ENCODE measurements around the gene TNFSF10. TPM values are rescaled to one million over a fixed set of nuclear protein-coding genes. Genes with fewer than 3 reads are reported as not detected.

The TNFSF10 gene
- polyA plus RNA-seq, 1 of the 3 experiments (the other 2 are of a cell fraction): 0.10 TPM

DNA sequence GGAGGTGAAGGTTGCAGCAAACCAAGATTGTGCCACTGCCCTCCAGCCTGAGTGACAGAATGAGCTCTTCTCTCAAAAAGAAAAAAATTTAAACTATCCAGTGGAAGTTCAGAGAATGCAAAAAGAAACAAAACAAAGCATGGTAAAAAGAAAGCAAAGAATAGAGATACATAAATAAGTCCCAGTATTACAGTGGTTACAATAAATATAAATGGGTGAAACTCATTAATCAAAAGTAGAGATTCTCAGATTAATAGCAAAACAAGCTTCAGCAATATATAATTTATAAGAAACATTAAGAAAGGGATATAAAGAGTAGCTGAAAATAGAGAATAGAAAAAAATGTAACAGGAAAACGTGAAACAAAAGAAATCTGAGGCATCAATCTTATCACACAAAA, 51.3 kb downstream of the TNFSF10 start:
- ChIA-PET POLR2A (no interaction called here), CTCF (interaction anchor here (1.0 kb wide), 1 partner anchor 11 kb away, joined by 5 read pairs; no protein-coding TSS in a partner anchor)
- peaks cover 6% of the 10 kb centered on the region; the same call in 1 of the 2 replicates for H3K9me3 ChIP-seq
- TF ChIP-seq NRF1 (IDR thresholded peaks at IDR 0.05; ENCODE audit: low read depth, low read length) (no peak), FOXJ3 (CRISPR knock-in tag; IDR thresholded peaks at IDR 0.05) (no peak), FOSL2 (IDR thresholded peaks at IDR 0.05; ENCODE audit: borderline replicate concordance, low read depth) (no peak), GATA2 (CRISPR knock-in tag; IDR thresholded peaks at IDR 0.05) (no peak), RXRA (IDR thresholded peaks at IDR 0.05; ENCODE audit: borderline replicate concordance, low read depth) (no peak), TEAD4 (IDR thresholded peaks at IDR 0.05; ENCODE audit: borderline replicate concordance, insufficient read depth) (no peak), EZH2phosphoT487 (IDR thresholded peaks at IDR 0.05; ENCODE audit: borderline replicate concordance, low read depth) (no peak), YY1 (IDR thresholded peaks at IDR 0.05; ENCODE audit: low read depth) (no peak), NFIC (IDR thresholded peaks at IDR 0.05; ENCODE audit: borderline replicate concordance) (no peak)
- TF ChIP-seq, protein P1, sequence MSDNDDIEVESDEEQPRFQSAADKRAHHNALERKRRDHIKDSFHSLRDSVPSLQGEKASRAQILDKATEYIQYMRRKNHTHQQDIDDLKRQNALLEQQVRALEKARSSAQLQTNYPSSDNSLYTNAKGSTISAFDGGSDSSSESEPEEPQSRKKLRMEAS (IDR thresholded peaks at IDR 0.05; ENCODE audit: low read depth): no peak
- TF ChIP-seq, protein P2, sequence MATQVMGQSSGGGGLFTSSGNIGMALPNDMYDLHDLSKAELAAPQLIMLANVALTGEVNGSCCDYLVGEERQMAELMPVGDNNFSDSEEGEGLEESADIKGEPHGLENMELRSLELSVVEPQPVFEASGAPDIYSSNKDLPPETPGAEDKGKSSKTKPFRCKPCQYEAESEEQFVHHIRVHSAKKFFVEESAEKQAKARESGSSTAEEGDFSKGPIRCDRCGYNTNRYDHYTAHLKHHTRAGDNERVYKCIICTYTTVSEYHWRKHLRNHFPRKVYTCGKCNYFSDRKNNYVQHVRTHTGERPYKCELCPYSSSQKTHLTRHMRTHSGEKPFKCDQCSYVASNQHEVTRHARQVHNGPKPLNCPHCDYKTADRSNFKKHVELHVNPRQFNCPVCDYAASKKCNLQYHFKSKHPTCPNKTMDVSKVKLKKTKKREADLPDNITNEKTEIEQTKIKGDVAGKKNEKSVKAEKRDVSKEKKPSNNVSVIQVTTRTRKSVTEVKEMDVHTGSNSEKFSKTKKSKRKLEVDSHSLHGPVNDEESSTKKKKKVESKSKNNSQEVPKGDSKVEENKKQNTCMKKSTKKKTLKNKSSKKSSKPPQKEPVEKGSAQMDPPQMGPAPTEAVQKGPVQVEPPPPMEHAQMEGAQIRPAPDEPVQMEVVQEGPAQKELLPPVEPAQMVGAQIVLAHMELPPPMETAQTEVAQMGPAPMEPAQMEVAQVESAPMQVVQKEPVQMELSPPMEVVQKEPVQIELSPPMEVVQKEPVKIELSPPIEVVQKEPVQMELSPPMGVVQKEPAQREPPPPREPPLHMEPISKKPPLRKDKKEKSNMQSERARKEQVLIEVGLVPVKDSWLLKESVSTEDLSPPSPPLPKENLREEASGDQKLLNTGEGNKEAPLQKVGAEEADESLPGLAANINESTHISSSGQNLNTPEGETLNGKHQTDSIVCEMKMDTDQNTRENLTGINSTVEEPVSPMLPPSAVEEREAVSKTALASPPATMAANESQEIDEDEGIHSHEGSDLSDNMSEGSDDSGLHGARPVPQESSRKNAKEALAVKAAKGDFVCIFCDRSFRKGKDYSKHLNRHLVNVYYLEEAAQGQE (IDR thresholded peaks at IDR 0.05; ENCODE audit: low read depth, low read length): no peak
- H4K20me1 ChIP-seq (ENCODE audit: insufficient read depth): no peaks in the 10 kb centered on the region
- H3K9me2 ChIP-seq: no peaks in the 10 kb centered on the region
- no peak overlapping the region for H3K4me3 ChIP-seq (ENCODE audit: low read depth in 2 of 2, low read length in 1 of 2)
- no peak for DNase-seq
- H3K27me3 ChIP-seq (ENCODE audit: insufficient read depth): no peaks in the 10 kb centered on the region
- no peaks in the 10 kb centered on the region for H3K79me2 ChIP-seq (ENCODE audit: insufficient read depth)
- H3K4me2 ChIP-seq: no peak overlapping the region
- WGBS (ENCODE audit: low lambda C conversion rate): 18% methylated on average over 1 of the region's 1 CpG
- no peak overlapping the region for H3K27ac ChIP-seq (ENCODE audit: low read depth in 2 of 2, low read length in 1 of 2)
- H3F3A ChIP-seq (replicated peaks; ENCODE audit: insufficient read depth): no peaks in the 10 kb centered on the region
- no peaks in the 10 kb centered on the region for H3K36me3 ChIP-seq (replicated peaks in 1 of 2; ENCODE audit: control insufficient read depth in 1 of 2, insufficient read depth in 2 of 2, low read length in 1 of 2)
- H3K4me1 ChIP-seq (ENCODE audit: control insufficient read depth in 1 of 2, insufficient read depth in 2 of 2, low read depth in 1 of 2, low read length in 1 of 2): peaks cover 0 to 2% of the 10 kb centered on the region in 2 experiments; a peak in 1 of 4 replicates
- H2AFZ ChIP-seq (ENCODE audit: low read depth): no peak overlapping the region
- no peak overlapping the region for H3K9ac ChIP-seq

DNA sequence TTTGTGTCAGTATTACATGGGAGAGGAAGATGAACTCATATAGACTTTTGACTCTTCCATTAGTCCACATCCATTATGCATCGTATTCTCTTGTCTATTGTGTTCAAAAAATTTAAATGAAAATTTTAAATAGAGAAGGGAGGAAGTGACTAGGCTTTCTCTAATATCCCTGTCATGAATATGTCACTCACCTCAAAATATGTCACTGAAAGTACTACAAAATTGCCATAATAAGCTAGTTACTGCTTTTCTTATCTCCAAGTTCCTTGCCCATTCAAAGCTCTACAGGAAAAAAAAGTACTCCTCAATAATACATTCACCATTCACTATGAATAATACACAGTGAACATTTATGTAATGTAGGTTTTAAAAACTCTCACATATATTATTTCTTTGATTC, 52.6 kb downstream of the TNFSF10 start:
- TF ChIP-seq TEAD4 (IDR thresholded peaks at IDR 0.05; ENCODE audit: borderline replicate concordance, insufficient read depth) (no peak), RCOR1 (IDR thresholded peaks at IDR 0.05; ENCODE audit: low read length) (no peak), RXRA (IDR thresholded peaks at IDR 0.05; ENCODE audit: borderline replicate concordance, low read depth) (no peak), SMC3 (IDR thresholded peaks at IDR 0.05; ENCODE audit: low read depth, low read length) (no peak)
- TF ChIP-seq, protein P2 (IDR thresholded peaks at IDR 0.05; ENCODE audit: low read depth, low read length): no peak
- TF ChIP-seq, protein P3, sequence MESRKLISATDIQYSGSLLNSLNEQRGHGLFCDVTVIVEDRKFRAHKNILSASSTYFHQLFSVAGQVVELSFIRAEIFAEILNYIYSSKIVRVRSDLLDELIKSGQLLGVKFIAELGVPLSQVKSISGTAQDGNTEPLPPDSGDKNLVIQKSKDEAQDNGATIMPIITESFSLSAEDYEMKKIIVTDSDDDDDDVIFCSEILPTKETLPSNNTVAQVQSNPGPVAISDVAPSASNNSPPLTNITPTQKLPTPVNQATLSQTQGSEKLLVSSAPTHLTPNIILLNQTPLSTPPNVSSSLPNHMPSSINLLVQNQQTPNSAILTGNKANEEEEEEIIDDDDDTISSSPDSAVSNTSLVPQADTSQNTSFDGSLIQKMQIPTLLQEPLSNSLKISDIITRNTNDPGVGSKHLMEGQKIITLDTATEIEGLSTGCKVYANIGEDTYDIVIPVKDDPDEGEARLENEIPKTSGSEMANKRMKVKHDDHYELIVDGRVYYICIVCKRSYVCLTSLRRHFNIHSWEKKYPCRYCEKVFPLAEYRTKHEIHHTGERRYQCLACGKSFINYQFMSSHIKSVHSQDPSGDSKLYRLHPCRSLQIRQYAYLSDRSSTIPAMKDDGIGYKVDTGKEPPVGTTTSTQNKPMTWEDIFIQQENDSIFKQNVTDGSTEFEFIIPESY (IDR thresholded peaks at IDR 0.05; ENCODE audit: borderline replicate concordance, low read depth): no peak
- Histone ChIP-seq H3K9me3 (peaks cover 6% of the 10 kb centered on the region; the same call in 1 of the 2 replicates), H3K9ac (no peak overlapping the region), H3K36me3 (replicated peaks in 1 of 2; ENCODE audit: control insufficient read depth in 1 of 2, insufficient read depth in 2 of 2, low read length in 1 of 2) (no peaks in the 10 kb centered on the region), H3F3A (replicated peaks; ENCODE audit: insufficient read depth) (no peaks in the 10 kb centered on the region), H3K4me3 (ENCODE audit: low read depth in 2 of 2, low read length in 1 of 2) (no peak overlapping the region), H4K20me1 (ENCODE audit: insufficient read depth) (no peaks in the 10 kb centered on the region), H3K79me2 (ENCODE audit: insufficient read depth) (no peaks in the 10 kb centered on the region), H3K27me3 (ENCODE audit: insufficient read depth) (no peaks in the 10 kb centered on the region), H3K4me2 (no peak overlapping the region), H2AFZ (ENCODE audit: low read depth) (no peak overlapping the region), H3K27ac (ENCODE audit: low read depth in 2 of 2, low read length in 1 of 2) (no peak overlapping the region), H3K4me1 (ENCODE audit: control insufficient read depth in 1 of 2, insufficient read depth in 2 of 2, low read depth in 1 of 2, low read length in 1 of 2) (peaks cover 0 to 2% of the 10 kb centered on the region in 2 experiments; a peak in 1 of 4 replicates), H3K9me2 (no peaks in the 10 kb centered on the region)
- 98% methylated on average over 1 of the region's 1 CpG for WGBS (ENCODE audit: low lambda C conversion rate)
- CTCF ChIA-PET: interaction anchor here (1.0 kb wide), 1 partner anchor 9 kb away, joined by 5 read pairs; no protein-coding TSS in a partner anchor
- no peak for DNase-seq
- POLR2A ChIA-PET: no interaction called here
